RWPE2 (cell line): Measurements from ENCODE around the gene ASB18.

Experiments used
- ATAC-seq: fragments of 200-7000 bp; cut with Tn5 transposase; 3 replicates; pipeline ENCODE4 v1.9.1; 2021; ENCODE audit warnings: low read depth
- DNase-seq: peaks from one replicate; pipeline ENCODE4 v3.0.0-alpha.2; 2020; ENCODE audit warnings: low spot score
- H3K27ac ChIP-seq: fragments of 450-650 bp; 2 replicates; pipeline ENCODE4 v1.5.1; 2017; ENCODE audit warnings: mild to moderate bottlenecking; ENCODE audit not compliant: poor library complexity, severe bottlenecking
- H3K27me3 ChIP-seq: fragments of 250-450 bp; sonication (Bioruptor Pico); 2 replicates; pipeline ENCODE4 v1.5.1; 2021; ENCODE audit warnings: mild to moderate bottlenecking, moderate library complexity; ENCODE audit not compliant: insufficient read depth, poor library complexity, severe bottlenecking
- H3K36me3 ChIP-seq: fragments of 250-450 bp; sonication (Bioruptor Pico); 2 replicates; pipeline ENCODE4 v1.5.1; 2020; ENCODE audit warnings: low read depth, mild to moderate bottlenecking, moderate library complexity
- H3K4me1 ChIP-seq: fragments of 250-450 bp; sonication (Bioruptor Pico); 2 replicates; pipeline ENCODE4 v1.5.1; 2021; ENCODE audit warnings: mild to moderate bottlenecking, moderate library complexity; ENCODE audit not compliant: insufficient read depth, poor library complexity, severe bottlenecking
- H3K4me3 ChIP-seq: fragments of 250-450 bp; sonication (Bioruptor Pico); 2 replicates; pipeline ENCODE4 v1.5.1; 2021; ENCODE audit warnings: mild to moderate bottlenecking, moderate library complexity; ENCODE audit not compliant: severe bottlenecking
- H3K9me3 ChIP-seq: fragments of 250-450 bp; sonication (Bioruptor Pico); 2 replicates; pipeline ENCODE4 v1.5.1; 2021; ENCODE audit warnings: mild to moderate bottlenecking, moderate library complexity; ENCODE audit not compliant: severe bottlenecking
- TF ChIP-seq, protein P1 (sequence below): fragments of 450-650 bp; IDR thresholded peaks from one replicate; pipeline ENCODE4 v1.5.1; 2017; ENCODE audit warnings: mild to moderate bottlenecking, moderate library complexity; ENCODE audit not compliant: poor library complexity, severe bottlenecking

The ASB18 gene

GRCh38 chr2:236246711-236247246 is 17.4 kb downstream of the ASB18 start:
- Histone ChIP-seq H3K27ac (no peak overlapping the region), H3K36me3 (no peaks in the 10 kb centered on the region)
- ATAC-seq = no peak

DNA sequence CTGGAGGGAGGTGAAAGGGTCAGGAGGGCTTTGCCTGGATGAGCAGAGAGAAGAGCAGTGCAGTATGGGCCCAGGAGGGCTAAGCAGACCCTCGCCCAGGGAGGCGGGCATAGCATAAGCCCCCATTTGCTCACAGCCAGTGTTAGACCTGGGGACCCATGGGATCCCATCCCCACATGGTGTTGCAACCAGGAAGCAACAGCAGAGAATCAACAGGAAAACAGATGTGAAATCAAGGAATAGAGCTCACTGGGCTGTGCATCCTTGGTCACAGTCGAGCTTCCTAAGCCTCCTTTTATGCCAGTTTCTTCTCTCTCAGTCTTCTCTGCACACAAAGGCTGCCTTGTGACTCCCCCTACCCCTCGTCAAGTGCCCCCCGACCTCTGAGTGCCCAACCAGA is 19.9 kb downstream of the ASB18 start:
- Histone ChIP-seq H3K4me1 (no peaks in the 10 kb centered on the region), H3K4me3 (no peak overlapping the region), H3K27ac (no peak overlapping the region), H3K36me3 (no peaks in the 10 kb centered on the region), H3K27me3 (peaks cover 31% of the 10 kb centered on the region), H3K9me3 (no peaks in the 10 kb centered on the region)
- TF ChIP-seq, protein P1, sequence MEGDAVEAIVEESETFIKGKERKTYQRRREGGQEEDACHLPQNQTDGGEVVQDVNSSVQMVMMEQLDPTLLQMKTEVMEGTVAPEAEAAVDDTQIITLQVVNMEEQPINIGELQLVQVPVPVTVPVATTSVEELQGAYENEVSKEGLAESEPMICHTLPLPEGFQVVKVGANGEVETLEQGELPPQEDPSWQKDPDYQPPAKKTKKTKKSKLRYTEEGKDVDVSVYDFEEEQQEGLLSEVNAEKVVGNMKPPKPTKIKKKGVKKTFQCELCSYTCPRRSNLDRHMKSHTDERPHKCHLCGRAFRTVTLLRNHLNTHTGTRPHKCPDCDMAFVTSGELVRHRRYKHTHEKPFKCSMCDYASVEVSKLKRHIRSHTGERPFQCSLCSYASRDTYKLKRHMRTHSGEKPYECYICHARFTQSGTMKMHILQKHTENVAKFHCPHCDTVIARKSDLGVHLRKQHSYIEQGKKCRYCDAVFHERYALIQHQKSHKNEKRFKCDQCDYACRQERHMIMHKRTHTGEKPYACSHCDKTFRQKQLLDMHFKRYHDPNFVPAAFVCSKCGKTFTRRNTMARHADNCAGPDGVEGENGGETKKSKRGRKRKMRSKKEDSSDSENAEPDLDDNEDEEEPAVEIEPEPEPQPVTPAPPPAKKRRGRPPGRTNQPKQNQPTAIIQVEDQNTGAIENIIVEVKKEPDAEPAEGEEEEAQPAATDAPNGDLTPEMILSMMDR = no peak
- no peak for DNase-seq
- ATAC-seq = no peak

More at GRCh38 chr2:236246711-236247246, 17.4 kb downstream of the ASB18 start:
- DNase-seq = no peak
- Histone ChIP-seq H3K9me3 (no peaks in the 10 kb centered on the region), H3K4me1 (no peaks in the 10 kb centered on the region), H3K27me3 (peaks cover 7% of the 10 kb centered on the region), H3K4me3 (no peak overlapping the region)
- TF ChIP-seq, protein P1 = no peak

GRCh38 chr2:236242057-236242495 is 22.1 kb downstream of the ASB18 start:
- no peaks in the 10 kb centered on the region for H3K36me3 ChIP-seq
- DNase-seq (no peak), ATAC-seq (no peak)
- no peaks in the 10 kb centered on the region for H3K9me3 ChIP-seq
- H3K27ac ChIP-seq = no peak overlapping the region
- TF ChIP-seq, protein P1 = no peak
- H3K4me3 ChIP-seq = no peak overlapping the region
- H3K27me3 ChIP-seq = peaks cover 43% of the 10 kb centered on the region
- H3K4me1 ChIP-seq = no peaks in the 10 kb centered on the region

DNA sequence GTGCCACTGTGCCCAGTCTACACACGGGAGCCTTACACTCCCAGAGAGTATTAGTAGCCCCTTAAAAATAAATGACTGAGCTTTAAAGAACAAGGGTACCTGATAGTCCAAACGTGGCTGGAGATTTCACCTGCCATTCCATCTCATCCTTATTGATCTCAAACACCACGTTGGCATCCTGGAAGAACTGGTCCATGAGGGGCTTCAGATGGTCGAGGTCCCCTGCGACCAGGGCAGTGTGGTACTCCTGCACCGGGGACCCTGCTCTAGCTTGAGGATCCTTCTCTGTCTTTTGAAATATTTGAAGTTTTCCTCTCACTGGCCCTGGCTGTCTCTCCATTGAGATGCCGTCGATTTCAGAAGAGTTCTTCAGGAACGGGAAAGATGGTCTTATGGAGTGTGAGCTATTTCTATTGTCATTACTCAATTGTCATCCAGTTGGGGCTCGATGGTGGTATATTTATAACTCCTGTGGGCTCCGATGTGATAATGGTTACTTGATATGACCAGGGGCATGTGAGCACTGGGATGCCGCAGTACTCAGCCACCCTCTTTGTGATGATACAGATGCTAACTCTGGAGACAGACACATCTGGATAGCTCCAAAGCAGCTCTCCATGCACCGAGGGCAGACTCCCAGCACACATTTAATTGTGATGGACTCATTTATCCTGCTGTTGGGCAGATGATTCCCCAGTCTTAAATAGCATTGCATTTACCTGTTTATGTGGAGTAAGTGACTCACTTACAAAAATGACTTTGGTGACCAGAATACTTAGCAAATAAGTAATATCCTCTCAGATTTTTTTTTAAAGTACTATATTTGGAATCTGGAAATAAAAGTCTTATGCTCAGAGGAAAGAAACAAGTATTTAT is 22.8 kb downstream of the ASB18 start:
- DNase-seq = no peak
- Histone ChIP-seq H3K36me3 (no peaks in the 10 kb centered on the region), H3K27ac (no peak overlapping the region), H3K4me3 (no peak overlapping the region), H3K27me3 (peaks cover 50% of the 10 kb centered on the region), H3K9me3 (no peaks in the 10 kb centered on the region), H3K4me1 (no peaks in the 10 kb centered on the region)
- ATAC-seq = no peak
- TF ChIP-seq, protein P1 = no peak
